IMR-90 (cell line): ENCODE measurements around the gene SHISAL1. TPM values are rescaled to one million over a fixed set of nuclear protein-coding genes. Genes with fewer than 3 reads are reported as not detected.
A peak's percentile ranks its signal among the peaks of the same experiment; 100 is the strongest.

Experiments used
- ATAC-seq: fragments of 200-7000 bp; cut with Tn5 transposase; 2 replicates; pipeline ENCODE4 v1.9.1; 2020; ENCODE audit warnings: low read depth, mild to moderate bottlenecking, moderate library complexity
- BruUV-seq: library from RNA; stranded (reverse); fragments of 400-500 nt; replicated peaks from 2 replicates; lab custom pipeline; 2021; lab: Mats Ljungman, UMichigan
- CTCF ChIA-PET: fragments of 300-600 bp; formaldehyde crosslinking; extraction: SDS; loops from one replicate; lab custom pipeline; 2021; ENCODE audit warnings: antibody characterized with exemption; lab: Yijun Ruan, JAX
- POLR2A ChIA-PET: fragments of 300-600 bp; sonication (Branson Sonifier 250); formaldehyde crosslinking; loops from one replicate; lab custom pipeline; 2022; ENCODE audit warnings: antibody characterized with exemption; ENCODE audit not compliant: unreplicated experiment; lab: Charles Lee
- DNase-seq: peaks from one replicate; pipeline ENCODE4 v3.0.0; 2013
- H2AFZ ChIP-seq: replicated peaks from 2 replicates; pipeline ENCODE3; 2013; ENCODE audit warnings: low read length, mild to moderate bottlenecking; ENCODE audit not compliant: poor library complexity
- H2AK5ac ChIP-seq: 2 replicates; pipeline ENCODE4 v1.6.1; 2013; ENCODE audit warnings: low read depth, low read length, inconsistent platforms
- H2AK9ac ChIP-seq: replicated peaks from 2 replicates; pipeline ENCODE3; 2013; ENCODE audit warnings: mild to moderate bottlenecking, low read depth, low read length, moderate library complexity; ENCODE audit not compliant: poor library complexity
- H2BK120ac ChIP-seq: 2 replicates; pipeline ENCODE4 v1.6.1; 2013; ENCODE audit warnings: low read depth, low read length, inconsistent platforms
- H2BK15ac ChIP-seq: 3 replicates; pipeline ENCODE4 v1.6.1; 2013; ENCODE audit warnings: low read depth, low read length, inconsistent platforms
- H2BK20ac ChIP-seq: 2 replicates; pipeline ENCODE4 v1.6.1; 2013; ENCODE audit warnings: low read depth, mild to moderate bottlenecking, inconsistent platforms, low read length, moderate library complexity
- H2BK5ac ChIP-seq: 2 replicates; pipeline ENCODE4 v1.6.1; 2013; ENCODE audit warnings: mild to moderate bottlenecking, low read depth, low read length, inconsistent platforms; ENCODE audit not compliant: poor library complexity, severe bottlenecking
- H3K14ac ChIP-seq: replicated peaks from 2 replicates; pipeline ENCODE4 v1.6.1; 2013; ENCODE audit warnings: low read depth, low read length, inconsistent platforms
- H3K18ac ChIP-seq: 2 replicates; pipeline ENCODE4 v1.6.1; 2013; ENCODE audit warnings: low read depth, low read length, control low read depth
- H3K23ac ChIP-seq: 2 replicates; pipeline ENCODE4 v1.6.1; 2013; ENCODE audit warnings: low read depth, low read length, inconsistent platforms
- H3K27ac ChIP-seq: 2 replicates; pipeline ENCODE4 v1.5.1; 2013; ENCODE audit warnings: mild to moderate bottlenecking, control low read depth, low read length; ENCODE audit not compliant: insufficient read depth
- H3K27me3 ChIP-seq: 2 replicates; pipeline ENCODE4 v1.6.1; 2013; ENCODE audit warnings: low read length; ENCODE audit not compliant: control insufficient read depth, insufficient read depth
- H3K36me3 ChIP-seq: 2 replicates; pipeline ENCODE4 v1.6.1; 2013; ENCODE audit warnings: low read length, mixed read lengths; ENCODE audit not compliant: control insufficient read depth, insufficient read depth
- H3K4ac ChIP-seq: 2 replicates; pipeline ENCODE4 v1.6.1; 2013; ENCODE audit warnings: low read depth, low read length, inconsistent platforms
- H3K4me1 ChIP-seq: 2 replicates; pipeline ENCODE4 v1.6.1; 2013; ENCODE audit warnings: low read length, mixed read lengths; ENCODE audit not compliant: control insufficient read depth, insufficient read depth
- H3K4me2 ChIP-seq: 2 replicates; pipeline ENCODE4 v1.6.1; 2013; ENCODE audit warnings: low read depth, mild to moderate bottlenecking, control low read depth, low read length, moderate library complexity
- H3K4me3 ChIP-seq: 2 replicates; pipeline ENCODE4 v1.5.1; 2013; ENCODE audit warnings: low read depth, mild to moderate bottlenecking, control low read depth, low read length, moderate library complexity; ENCODE audit not compliant: insufficient read depth
- H3K56ac ChIP-seq: 2 replicates; pipeline ENCODE4 v1.6.1; 2013; ENCODE audit warnings: low read length, inconsistent platforms; ENCODE audit not compliant: insufficient read depth; ENCODE audit errors: extremely low read depth
- H3K79me1 ChIP-seq, 2 experiments: 2 replicates each; pipeline ENCODE4 v1.6.1; 2013; ENCODE audit warnings: low read length in 2 of 2, inconsistent platforms in 1 of 2, low read depth in 1 of 2
- H3K9ac ChIP-seq: 2 replicates; pipeline ENCODE4 v1.6.1; 2013; ENCODE audit warnings: low read depth, low read length, control low read depth
- H3K9me1 ChIP-seq: 2 replicates; pipeline ENCODE4 v1.6.1; 2013; ENCODE audit warnings: low read length, inconsistent platforms; ENCODE audit not compliant: insufficient read depth
- H3K9me3 ChIP-seq: 2 replicates; pipeline ENCODE4 v1.6.1; 2013; ENCODE audit warnings: low read length; ENCODE audit not compliant: control insufficient read depth, insufficient read depth
- H4K20me1 ChIP-seq: 2 replicates; pipeline ENCODE4 v1.6.1; 2013; ENCODE audit warnings: low read length, inconsistent platforms; ENCODE audit not compliant: insufficient read depth
- H4K5ac ChIP-seq: 2 replicates; pipeline ENCODE4 v1.6.1; 2013; ENCODE audit warnings: mild to moderate bottlenecking, low read depth, low read length, control low read depth
- H4K8ac ChIP-seq, 2 experiments: 2 replicates each; pipeline ENCODE4 v1.6.1; 2013; ENCODE audit warnings: low read depth in 2 of 2, low read length in 2 of 2, control low read depth in 1 of 2, inconsistent platforms in 1 of 2
- H4K91ac ChIP-seq: 2 replicates; pipeline ENCODE4 v1.6.1; 2013; ENCODE audit warnings: low read depth, low read length, inconsistent platforms; ENCODE audit not compliant: insufficient read depth
- BHLHE40 ChIP-seq: fragments of 150-350 bp; IDR thresholded peaks from 2 replicates; pipeline ENCODE4 v1.6.1; 2016; ENCODE audit warnings: mild to moderate bottlenecking, low read depth, low read length
- CEBPB ChIP-seq: IDR thresholded peaks from 2 replicates; pipeline ENCODE4 v1.6.1; 2012; ENCODE audit warnings: low read depth, low read length, improper control_type of control experiment
- CTCF ChIP-seq: conservative IDR thresholded peaks from 2 replicates; pipeline ENCODE4 v1.5.1; 2012; ENCODE audit warnings: mild to moderate bottlenecking, low read depth, low read length, improper control_type of control experiment
- ELK1 ChIP-seq: fragments of 150-350 bp; IDR thresholded peaks from 2 replicates; pipeline ENCODE4 v1.6.1; 2016; ENCODE audit warnings: low read depth, mild to moderate bottlenecking, low read length, moderate library complexity, borderline replicate concordance
- FOS ChIP-seq: fragments of 150-350 bp; IDR thresholded peaks from 2 replicates; pipeline ENCODE4 v1.6.1; 2016; ENCODE audit warnings: low read depth, low read length
- MAFK ChIP-seq: IDR thresholded peaks from 2 replicates; pipeline ENCODE4 v1.6.1; 2012; ENCODE audit warnings: low read depth, low read length, improper control_type of control experiment
- MAZ ChIP-seq: IDR thresholded peaks from 2 replicates; pipeline ENCODE4 v1.6.1; 2012; ENCODE audit warnings: low read depth, mild to moderate bottlenecking, low read length, improper control_type of control experiment, moderate library complexity, borderline replicate concordance
- MXI1 ChIP-seq: IDR thresholded peaks from 2 replicates; pipeline ENCODE4 v1.6.1; 2012; ENCODE audit warnings: low read depth, mild to moderate bottlenecking, low read length, moderate library complexity, borderline replicate concordance
- NFE2L2 ChIP-seq: fragments of 150-350 bp; IDR thresholded peaks from 2 replicates; pipeline ENCODE4 v1.6.1; 2016; ENCODE audit warnings: low read depth, mild to moderate bottlenecking, low read length
- POLR2A ChIP-seq: IDR thresholded peaks from 2 replicates; pipeline ENCODE4 v1.6.1; 2012; ENCODE audit warnings: mild to moderate bottlenecking, low read depth, low read length
- RAD21 ChIP-seq: IDR thresholded peaks from 2 replicates; pipeline ENCODE4 v1.6.1; 2012; ENCODE audit warnings: low read length, improper control_type of control experiment
- RCOR1 ChIP-seq: IDR thresholded peaks from 2 replicates; pipeline ENCODE4 v1.6.1; 2012; ENCODE audit warnings: mild to moderate bottlenecking, low read length, improper control_type of control experiment; ENCODE audit not compliant: insufficient replicate concordance
- RFX5 ChIP-seq: IDR thresholded peaks from 2 replicates; pipeline ENCODE4 v1.8.0; 2012; ENCODE audit warnings: low read depth, mild to moderate bottlenecking, low read length, moderate library complexity
- SMC3 ChIP-seq: fragments of 150-350 bp; IDR thresholded peaks from 2 replicates; pipeline ENCODE4 v1.6.1; 2016; ENCODE audit warnings: low read depth, mild to moderate bottlenecking, antibody characterized with exemption, low read length, moderate library complexity
- WGBS, 2 experiments: methylation state at CpG; one replicate each; pipeline versions ENCODE4 v1.1.5 to v1.1.7; 2013; ENCODE audit warnings: missing lambda C conversion rate in 2 of 2; ENCODE audit not compliant: insufficient read length in 1 of 2; ENCODE audit errors: extremely low coverage in 2 of 2; 5-methylcytosine and 5-hydroxymethylcytosine counted together
- dilution Hi-C: fragments of 300-500 bp; cut with HindIII; formaldehyde crosslinking; loops from one replicate; pipeline ENCODE4 v1.14.3; 2018; ENCODE audit warnings: low sequenced_read_pairs; ENCODE audit not compliant: unreplicated experiment
- in situ Hi-C: fragments of 300-500 bp; cut with MboI; formaldehyde crosslinking; loops from 3 replicates; pipeline ENCODE4 v1.14.3; 2019; ENCODE audit warnings: low sequenced_read_pairs, inconsistent platforms, mixed read lengths
- intact Hi-C: fragments of 100-400 bp; cut with micrococcal nuclease; formaldehyde crosslinking; loops from 2 replicates; pipeline ENCODE4 v1.10.0; 2022
- polyA plus RNA-seq, 3 experiments: library from polyadenylated mRNA; depleted of rRNA; stranded (reverse); fragments of >200 nt; gene quantifications; 2 replicates each; pipeline ENCODE4 v1.2.3, GENCODE V29; 2012; ENCODE audit warnings: low replicate concordance in 1 of 3
- total RNA-seq: library from RNA; depleted of rRNA; stranded (reverse); fragments of >200 nt; gene quantifications from 2 replicates; pipeline ENCODE4 v1.2.3, GENCODE V29; 2012

The SHISAL1 gene
- total and polyA plus RNA-seq, 2 of the 4 experiments (the other 2 are of a cell fraction): 1.0 to 1.4 TPM

- Histone ChIP-seq H4K91ac (peak overlapping the region; percentile 3; the same call in 1 of the 2 replicates), H3K18ac (no peak overlapping the region), H3K4me3 (no peak overlapping the region), H3K36me3 (peaks cover 1% of the 10 kb centered on the region; the same call in 1 of the 2 replicates), H2BK120ac (peak overlapping the region; percentile 63; the same call in 1 of the 2 replicates), H3K27ac (peak overlapping the region; percentile 26; the same call in 1 of the 2 replicates), H3K4me2 (no peak overlapping the region), H3K4ac (peak overlapping the region; percentile 11), H4K8ac (peak overlapping the region in 1 of 2 experiments; percentile 19; a peak in 1 of 4 replicates), H2BK15ac (no peak overlapping the region), H4K20me1 (no peaks in the 10 kb centered on the region), H2AK9ac (no peak overlapping the region), H2AK5ac (peak overlapping the region; percentile 18; the same call in 1 of the 2 replicates), H4K5ac (no peak overlapping the region), H3K56ac (no peak overlapping the region), H3K23ac (no peak overlapping the region), H3K9me3 (peaks cover 2% of the 10 kb centered on the region; the same call in 1 of the 2 replicates), H3K4me1 (peaks cover 11% of the 10 kb centered on the region), H3K14ac (peak overlapping the region; percentile 69; the same call in 1 of the 2 replicates), H3K9ac (no peak overlapping the region), H2BK5ac (no peak overlapping the region), H3K9me1 (no peaks in the 10 kb centered on the region; the same call in 1 of the 2 replicates), H2AFZ (peak overlapping the region; percentile 35), H3K27me3 (no peaks in the 10 kb centered on the region), H3K79me1 (no peaks in the 10 kb centered on the region), H2BK20ac (no peak overlapping the region)
- BruUV-seq: no TSS peak
- ATAC-seq (peak; percentile 70), DNase-seq (peak; percentile 49)
- ChIA-PET POLR2A (no interaction called here), CTCF (interaction anchor here (0.8 to 1.3 kb wide), 2 partner anchors 11 to 16 kb away, joined by 3 to 4 read pairs; no protein-coding TSS in a partner anchor)
- in situ Hi-C loops (no loop called here), dilution Hi-C loops (no loop called here), intact Hi-C loops (no loop called here)
- WGBS, 2 experiments: 40% methylated on average over 1 of the region's 13 CpGs; no CpG with 5 or more reads in 1 of the 2 experiments
- TF ChIP-seq MAFK (no peak), POLR2A (no peak), NFE2L2 (no peak), ELK1 (no peak), FOS (no peak), MXI1 (no peak), BHLHE40 (no peak), RFX5 (no peak), CEBPB (no peak), CTCF (no peak), RAD21 (no peak), SMC3 (no peak), RCOR1 (no peak), MAZ (no peak)
Measured at GRCh38 chr22:44289414-44290171, 23.2 kb downstream of the SHISAL1 start.
